ENCODE data around the gene RINL. TPM values are rescaled to one million over a fixed set of nuclear protein-coding genes. Genes with fewer than 3 reads are reported as not detected.

RINL gene
- total RNA-seq, 2 donors from 2014 or later: 3.6 to 5.1 TPM

DNA sequence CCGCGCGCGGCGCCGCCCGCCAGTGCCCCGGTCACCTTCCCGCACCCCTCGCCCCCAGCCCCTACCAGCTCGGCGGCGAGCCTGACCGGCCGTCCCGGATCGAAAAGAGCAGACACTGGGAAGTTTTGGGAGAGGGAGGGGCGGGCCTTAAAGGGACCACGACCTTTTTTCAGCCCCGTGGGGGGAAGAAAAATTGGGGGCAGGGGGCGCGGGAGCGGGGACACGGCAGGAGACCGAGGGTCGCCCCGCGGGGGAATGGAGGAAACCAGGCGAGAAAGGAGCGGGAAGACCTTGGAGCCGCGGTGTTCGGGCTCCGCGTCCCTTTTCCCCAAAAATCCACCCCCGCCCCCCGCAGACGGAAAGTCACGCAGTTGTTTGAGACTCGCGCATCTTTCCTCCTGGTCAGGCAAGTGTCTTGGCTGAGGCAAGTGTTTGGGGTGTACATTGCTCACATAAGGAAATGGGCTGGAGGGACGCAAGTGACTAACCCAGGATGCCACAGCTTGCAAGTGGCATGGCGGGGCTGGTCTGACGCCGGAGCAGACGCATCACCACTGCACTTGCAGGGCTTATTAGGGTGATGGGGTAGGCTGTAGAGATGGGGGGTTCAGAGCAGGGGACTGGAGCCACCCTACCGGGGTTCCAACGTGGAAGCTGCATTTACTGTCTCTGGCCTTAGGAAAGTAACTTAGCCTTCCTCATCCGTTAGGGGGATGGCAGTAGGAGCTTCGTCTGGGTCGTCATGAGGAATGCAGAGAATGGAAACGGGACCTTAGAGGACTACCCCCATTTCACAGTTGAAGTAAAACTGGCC lies 25.6 kb downstream of the RINL start:
- H3K9me3 ChIP-seq: no peaks in the 10 kb centered on the region
- no peaks in the 10 kb centered on the region for H3K27me3 ChIP-seq
- intact Hi-C loops (cut with DNase I): no loop called here
- H3K27ac ChIP-seq: peak overlapping the region; percentile 94
- TF ChIP-seq, protein P1, sequence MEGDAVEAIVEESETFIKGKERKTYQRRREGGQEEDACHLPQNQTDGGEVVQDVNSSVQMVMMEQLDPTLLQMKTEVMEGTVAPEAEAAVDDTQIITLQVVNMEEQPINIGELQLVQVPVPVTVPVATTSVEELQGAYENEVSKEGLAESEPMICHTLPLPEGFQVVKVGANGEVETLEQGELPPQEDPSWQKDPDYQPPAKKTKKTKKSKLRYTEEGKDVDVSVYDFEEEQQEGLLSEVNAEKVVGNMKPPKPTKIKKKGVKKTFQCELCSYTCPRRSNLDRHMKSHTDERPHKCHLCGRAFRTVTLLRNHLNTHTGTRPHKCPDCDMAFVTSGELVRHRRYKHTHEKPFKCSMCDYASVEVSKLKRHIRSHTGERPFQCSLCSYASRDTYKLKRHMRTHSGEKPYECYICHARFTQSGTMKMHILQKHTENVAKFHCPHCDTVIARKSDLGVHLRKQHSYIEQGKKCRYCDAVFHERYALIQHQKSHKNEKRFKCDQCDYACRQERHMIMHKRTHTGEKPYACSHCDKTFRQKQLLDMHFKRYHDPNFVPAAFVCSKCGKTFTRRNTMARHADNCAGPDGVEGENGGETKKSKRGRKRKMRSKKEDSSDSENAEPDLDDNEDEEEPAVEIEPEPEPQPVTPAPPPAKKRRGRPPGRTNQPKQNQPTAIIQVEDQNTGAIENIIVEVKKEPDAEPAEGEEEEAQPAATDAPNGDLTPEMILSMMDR (IDR thresholded peaks at IDR 0.05): no peak
- peak overlapping the region; percentile 68 for H3K4me3 ChIP-seq
- H3K36me3 ChIP-seq: no peaks in the 10 kb centered on the region
- peak; percentile 75 for DNase-seq
- peak overlapping the region; percentile 81 to 85 for H3K9ac ChIP-seq (ENCODE audit: low read depth in 2 of 2, low read length in 2 of 2)
- peaks cover 6% of the 10 kb centered on the region for H3K4me1 ChIP-seq

DNA sequence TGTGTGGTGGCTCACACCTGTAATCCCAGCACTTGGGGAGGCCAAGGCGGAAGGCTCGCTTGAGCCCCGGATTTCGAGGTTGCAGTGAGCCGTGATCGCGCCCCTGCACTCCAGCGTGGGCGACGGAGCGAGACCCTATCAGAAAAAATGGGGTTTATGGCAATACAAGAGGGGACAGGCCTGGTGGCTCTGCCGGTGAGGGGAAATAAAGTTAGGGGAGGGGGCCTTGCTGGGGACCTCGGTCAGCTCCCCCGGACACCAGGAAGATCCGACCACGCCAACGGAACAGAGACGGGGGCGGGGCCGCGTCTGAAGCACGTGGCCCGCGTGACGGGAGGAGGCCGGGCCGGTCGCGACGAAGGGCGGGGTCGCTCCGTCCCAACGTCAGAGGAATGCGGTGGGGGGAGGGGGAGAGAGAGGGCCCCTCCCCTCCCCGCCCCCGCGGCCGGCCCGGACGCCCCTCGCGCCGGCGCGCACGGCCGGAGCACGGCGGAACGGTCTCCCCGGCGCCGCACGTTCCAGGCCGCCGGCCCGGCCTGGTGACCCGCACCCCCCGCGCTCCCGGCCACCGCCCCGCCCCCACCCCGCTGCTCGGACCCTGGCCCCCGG lies 26.3 kb downstream of the RINL start:
- intact Hi-C loops (cut with DNase I): no loop called here
- no peaks in the 10 kb centered on the region for H3K9me3 ChIP-seq
- TF ChIP-seq, protein P1 (IDR thresholded peaks at IDR 0.05): no peak
- H3K27me3 ChIP-seq: no peaks in the 10 kb centered on the region
- H3K36me3 ChIP-seq: peaks cover 4% of the 10 kb centered on the region
- H3K4me3 ChIP-seq: peak overlapping the region; percentile 68
- peaks cover 6% of the 10 kb centered on the region for H3K4me1 ChIP-seq
- DNase-seq: peak; percentile 96
- peak overlapping the region; percentile 100 for H3K27ac ChIP-seq
- H3K9ac ChIP-seq (ENCODE audit: low read depth in 2 of 2, low read length in 2 of 2): peak overlapping the region; percentile 91 to 100

DNA sequence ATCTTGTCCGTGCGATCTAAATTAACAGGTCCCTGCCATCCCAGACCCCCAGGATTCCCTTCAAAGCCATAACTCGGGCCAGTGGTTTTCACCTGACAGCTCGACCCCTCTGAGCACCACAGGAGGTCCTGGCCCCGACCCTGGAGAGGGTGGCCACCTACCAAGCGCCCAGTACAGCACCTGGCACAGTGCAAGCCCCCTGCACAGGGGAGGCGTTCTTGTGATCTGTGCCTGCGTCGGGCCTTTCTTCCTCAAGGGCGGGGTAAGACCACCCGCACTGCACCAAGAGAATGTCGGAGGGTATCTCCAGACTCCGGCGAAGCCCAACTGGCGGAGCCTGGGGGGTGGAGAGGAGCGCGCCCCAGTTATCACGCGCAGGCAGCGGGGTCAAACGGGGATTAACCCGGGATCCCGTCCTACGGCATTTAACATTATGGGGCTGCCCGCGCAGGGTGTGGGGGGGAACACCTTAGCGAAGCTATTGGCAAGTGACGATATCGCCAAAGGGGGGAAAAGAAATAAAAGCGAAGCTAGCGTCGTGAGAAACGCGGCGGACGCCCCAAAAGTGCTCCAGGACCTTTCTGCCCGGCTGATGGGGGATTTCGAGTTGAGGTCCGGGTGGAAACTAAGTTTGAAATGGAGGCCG lies 27.0 kb downstream of the RINL start:
- TF ChIP-seq, protein P1 (IDR thresholded peaks at IDR 0.05): no peak

DNA sequence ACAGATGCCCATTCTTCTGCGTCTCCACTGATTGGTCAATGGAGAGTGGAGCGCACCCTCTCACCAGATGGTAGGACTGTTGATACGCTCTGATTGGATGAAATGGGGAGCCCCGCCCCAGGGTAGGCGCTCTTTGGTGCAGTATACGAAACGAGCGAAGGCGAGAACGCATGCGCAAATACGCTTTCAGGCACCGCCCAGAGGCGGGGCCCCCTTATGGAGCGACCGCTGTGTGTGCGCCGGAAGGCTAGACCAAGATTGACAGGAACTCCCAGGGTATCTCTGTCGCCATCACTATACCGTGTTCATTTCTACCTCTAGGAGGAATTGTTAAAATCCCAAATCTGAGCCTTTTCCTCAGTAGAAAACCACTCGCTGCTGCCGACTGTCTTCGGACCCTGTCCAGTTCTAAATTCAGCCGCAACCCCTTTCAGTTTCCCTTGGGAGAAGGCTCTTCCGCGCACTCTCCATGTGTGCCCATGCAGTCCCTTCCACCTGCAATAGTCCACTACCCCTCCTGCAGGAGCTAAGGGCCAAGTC lies 27.6 kb downstream of the RINL start:
- intact Hi-C loops (cut with DNase I): no loop called here
- H3K27me3 ChIP-seq: no peaks in the 10 kb centered on the region
- TF ChIP-seq, protein P1 (IDR thresholded peaks at IDR 0.05): no peak
- no peaks in the 10 kb centered on the region for H3K9me3 ChIP-seq
- H3K27ac ChIP-seq: peak overlapping the region; percentile 100
- H3K4me1 ChIP-seq: peaks cover 6% of the 10 kb centered on the region
- peaks cover 15% of the 10 kb centered on the region for H3K36me3 ChIP-seq
- H3K9ac ChIP-seq (ENCODE audit: low read depth in 2 of 2, low read length in 2 of 2): peak overlapping the region; percentile 91 to 100
- peak overlapping the region; percentile 68 for H3K4me3 ChIP-seq
- DNase-seq: no peak

More for the DNA sequence above, 27.0 kb downstream of the RINL start:
- peak overlapping the region; percentile 91 to 100 for H3K9ac ChIP-seq (ENCODE audit: low read depth in 2 of 2, low read length in 2 of 2)
- no peaks in the 10 kb centered on the region for H3K9me3 ChIP-seq
- peak overlapping the region; percentile 100 for H3K27ac ChIP-seq
- H3K4me1 ChIP-seq: peaks cover 6% of the 10 kb centered on the region
- intact Hi-C loops (cut with DNase I): no loop called here
- H3K27me3 ChIP-seq: no peaks in the 10 kb centered on the region
- DNase-seq: peak; percentile 56
- H3K4me3 ChIP-seq: peak overlapping the region; percentile 68
- H3K36me3 ChIP-seq: peaks cover 9% of the 10 kb centered on the region

DNA sequence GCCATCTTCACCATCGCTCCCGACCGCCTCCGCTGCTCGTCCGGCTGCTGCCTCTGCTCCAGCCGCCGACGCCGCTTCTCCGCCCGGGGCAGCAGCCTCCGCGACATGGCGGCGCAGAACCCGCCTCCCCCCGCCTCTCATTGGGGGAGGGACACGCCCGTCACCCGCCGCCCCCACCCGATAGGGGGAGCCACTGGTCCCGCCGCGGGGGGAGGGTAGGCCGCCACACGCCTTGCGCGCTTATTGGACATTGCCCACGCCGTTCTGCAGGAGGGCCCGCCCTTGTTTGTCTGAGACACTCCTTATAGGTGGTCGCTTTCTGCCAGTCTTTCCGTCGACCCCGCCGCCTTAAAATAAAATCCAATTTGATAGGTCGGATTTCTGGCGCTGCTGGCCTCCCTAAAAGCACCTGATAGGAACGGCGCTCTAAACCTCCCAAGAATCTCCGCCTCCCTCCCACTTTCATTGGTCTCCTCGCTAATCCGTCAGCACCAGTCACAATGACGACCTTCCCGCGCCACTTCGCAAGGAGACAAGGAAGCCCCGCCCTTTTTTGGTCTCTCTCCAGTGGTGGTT lies 28.1 kb downstream of the RINL start, which contains the start of gene HNRNPL:
TSS of gene HNRNPL (minus strand) at position 127 of the 576 bp plus-strand sequence. CDS start at position 107, 20 bp downstream.
- Histone ChIP-seq H3K27me3 (no peaks in the 10 kb centered on the region), H3K36me3 (peaks cover 21% of the 10 kb centered on the region), H3K4me1 (peaks cover 6% of the 10 kb centered on the region), H3K4me3 (peak within 1 kb of the TSS; percentile 86), H3K27ac (peak within 1 kb of the TSS; percentile 100), H3K9me3 (no peaks in the 10 kb centered on the region), H3K9ac (ENCODE audit: low read depth in 2 of 2, low read length in 2 of 2) (peak within 1 kb of the TSS; percentile 91 to 100)
- intact Hi-C loops (cut with DNase I): loop anchor here (5.0 kb wide), 1 partner anchor 38 kb away; the partner anchor contains the start of gene LGALS4
- TF ChIP-seq, protein P1 (IDR thresholded peaks at IDR 0.05): peak; percentile 52
- DNase-seq: peak; percentile 100
